NCI-H2081 (cell line): Measurements from ENCODE around the gene PLEKHA7.
"Not testable (repeated sequence)": the region's sequence is repeated elsewhere in the genome, so short reads cannot be mapped to it uniquely, and the experiment has no call there.

ENCODE experiments used
- DNase-seq, 2 experiments: peaks; one replicate each; lab custom pipeline; 2025; lab: John Stamatoyannopoulos, UW

The PLEKHA7 gene

DNA sequence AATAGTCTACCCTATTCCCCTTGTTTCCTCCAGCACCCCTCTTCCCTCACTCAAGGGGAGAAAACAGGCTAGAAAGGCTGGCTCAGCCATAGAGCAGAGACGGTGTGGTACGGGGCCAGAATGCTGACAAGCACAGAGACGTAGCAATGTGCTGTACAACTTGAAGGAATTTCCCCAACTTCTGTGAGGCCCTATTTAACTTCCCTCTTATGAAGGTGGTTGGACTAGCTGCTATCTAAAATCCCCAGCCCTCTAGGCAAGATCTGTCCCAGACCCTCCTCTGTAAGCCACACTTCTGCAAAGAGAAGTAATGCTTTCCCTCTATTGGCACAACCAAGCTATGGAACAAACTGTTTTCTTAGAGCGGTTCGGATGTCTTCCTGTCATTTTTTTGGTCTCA is 37.8 kb downstream of the PLEKHA7 start:
- no peak for DNase-seq

- no peak for DNase-seq
These were observed 38.3 kb downstream of the PLEKHA7 start for GRCh38 chr11:16975906-16976305.

DNA sequence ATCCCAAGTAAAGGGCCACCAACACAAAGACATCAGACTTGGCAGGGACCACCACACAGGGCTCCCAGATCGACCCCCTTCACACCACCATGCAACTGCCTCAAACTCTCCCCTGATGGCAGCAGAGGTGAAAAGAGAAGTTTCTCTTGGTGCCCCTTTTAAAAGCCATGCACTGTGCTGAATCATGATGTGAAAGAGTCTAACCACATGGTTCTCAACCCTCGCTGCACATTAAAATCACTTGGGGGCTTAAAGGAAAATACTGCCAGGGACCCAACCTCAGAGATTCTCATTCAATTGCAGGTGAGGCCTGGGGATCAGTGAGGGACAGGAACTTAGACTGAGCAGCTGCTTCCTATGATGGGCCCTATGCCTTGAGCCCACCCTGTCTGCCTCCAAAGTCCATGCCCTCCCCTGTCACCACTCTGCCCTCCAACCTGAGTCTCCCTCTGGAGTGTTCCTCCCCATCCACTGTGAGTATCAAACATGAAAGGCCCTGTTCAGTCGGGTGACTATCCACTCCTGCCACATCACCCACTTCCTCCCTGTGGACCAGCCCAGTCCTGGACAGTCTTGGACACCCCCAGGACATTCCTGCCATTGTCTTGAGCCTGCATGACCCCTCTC is 40.8 kb downstream of the PLEKHA7 start:
- DNase-seq, result no peak

DNA sequence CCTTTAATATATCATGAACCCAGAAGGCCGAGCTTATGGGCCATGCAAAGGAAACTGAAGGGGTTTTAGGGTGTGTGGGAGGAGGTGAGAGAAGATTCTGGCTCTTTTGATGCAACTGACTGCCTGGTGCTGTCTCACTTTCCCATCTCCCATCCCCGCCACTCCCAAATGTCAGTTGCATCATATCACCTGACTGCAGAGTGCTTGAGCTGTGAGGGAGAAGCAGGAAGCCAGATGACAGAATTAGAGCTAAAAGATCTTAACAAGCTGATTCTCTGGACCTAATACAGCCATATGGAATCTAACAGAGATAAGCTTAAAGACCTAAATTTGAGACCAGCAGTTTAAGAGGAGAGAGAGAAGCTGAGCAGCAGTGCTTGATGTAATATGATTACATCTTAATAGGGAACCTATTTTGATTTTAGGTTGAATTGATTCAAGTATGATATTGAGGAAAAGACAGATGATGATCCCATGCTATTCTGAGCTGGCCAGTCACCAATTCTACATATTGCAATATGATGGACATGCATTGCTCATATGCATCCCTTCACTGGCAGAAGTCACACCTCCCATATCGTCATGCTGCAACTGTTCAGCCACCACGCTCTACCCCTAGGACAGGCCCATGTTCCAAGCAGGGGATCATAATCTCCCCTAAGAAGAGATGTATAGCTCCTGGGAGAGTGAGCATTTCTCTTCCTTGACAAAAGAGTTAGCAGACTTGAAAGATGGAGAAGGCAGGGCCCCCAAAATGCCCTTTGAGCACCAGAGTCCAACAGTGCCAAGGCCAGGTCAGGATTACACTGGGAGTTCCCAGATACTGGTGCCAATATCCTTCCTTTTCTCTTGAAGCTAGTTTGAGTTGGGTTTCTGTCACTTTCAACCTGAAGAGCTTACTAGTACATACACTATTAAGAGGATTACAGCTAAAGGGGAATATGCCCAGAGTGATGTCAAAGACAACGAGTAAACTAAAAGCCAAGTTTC is 44.9 kb downstream of the PLEKHA7 start:
- DNase-seq, result no peak

GRCh38 chr11:16968196-16968595 is 46.0 kb downstream of the PLEKHA7 start:
- peak in 1 of 2 experiments; percentile 15 for DNase-seq

GRCh38 chr11:16966930-16967671 is 47.1 kb downstream of the PLEKHA7 start:
- no peak for DNase-seq

- DNase-seq, result no peak
These were observed 49.7 kb downstream of the PLEKHA7 start for GRCh38 chr11:16964501-16964900.

GRCh38 chr11:16963316-16963876 is 50.8 kb downstream of the PLEKHA7 start:
- no peak for DNase-seq

DNA sequence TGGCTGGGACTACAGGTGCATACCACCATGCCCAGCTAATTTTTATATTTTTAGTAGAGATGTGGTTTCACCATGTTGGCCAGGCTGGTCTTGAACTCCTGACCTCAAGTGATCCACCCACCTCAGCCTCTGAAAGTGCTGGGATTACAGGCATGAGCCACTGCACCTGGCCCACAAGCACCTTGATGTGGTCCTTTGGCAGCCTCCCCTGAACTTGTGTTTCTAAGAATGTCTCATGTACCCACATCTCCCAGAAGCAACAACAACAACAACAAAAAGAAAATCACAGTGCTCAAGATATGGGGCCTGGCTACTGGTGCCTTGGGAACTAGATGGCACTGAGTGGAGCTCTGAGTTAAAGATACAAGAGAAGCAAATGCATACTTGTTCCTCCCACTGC is 51.6 kb downstream of the PLEKHA7 start:
- not testable (repeated sequence) for DNase-seq

- no peak for DNase-seq
These were observed 52.1 kb downstream of the PLEKHA7 start for GRCh38 chr11:16962146-16962545.

GRCh38 chr11:16960250-16960649 is 54.0 kb downstream of the PLEKHA7 start:
- DNase-seq, result no peak

DNA sequence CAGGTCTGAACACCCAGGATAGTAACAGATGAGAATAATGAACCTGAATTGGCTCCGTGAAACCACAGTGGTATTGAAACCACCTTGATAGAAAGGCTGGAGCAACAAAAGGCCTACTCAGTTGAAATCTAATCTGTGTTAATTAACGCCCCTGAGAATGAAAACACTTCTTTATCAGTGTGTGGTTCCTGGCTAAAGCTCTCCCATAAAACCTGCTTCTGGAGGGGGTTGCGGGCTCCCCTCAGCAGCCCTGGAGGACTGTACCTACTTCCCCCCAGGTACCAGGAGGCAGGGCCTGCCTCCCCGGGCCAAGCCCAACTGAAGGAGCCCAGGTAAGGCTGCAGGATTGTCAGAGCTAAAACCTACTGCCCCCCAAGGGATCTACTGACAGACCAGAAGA is 54.6 kb downstream of the PLEKHA7 start:
- DNase-seq, result peak; percentile 32 to 75

- peak; percentile 27 to 79 for DNase-seq
These were observed 55.4 kb downstream of the PLEKHA7 start for GRCh38 chr11:16958833-16959232.

DNA sequence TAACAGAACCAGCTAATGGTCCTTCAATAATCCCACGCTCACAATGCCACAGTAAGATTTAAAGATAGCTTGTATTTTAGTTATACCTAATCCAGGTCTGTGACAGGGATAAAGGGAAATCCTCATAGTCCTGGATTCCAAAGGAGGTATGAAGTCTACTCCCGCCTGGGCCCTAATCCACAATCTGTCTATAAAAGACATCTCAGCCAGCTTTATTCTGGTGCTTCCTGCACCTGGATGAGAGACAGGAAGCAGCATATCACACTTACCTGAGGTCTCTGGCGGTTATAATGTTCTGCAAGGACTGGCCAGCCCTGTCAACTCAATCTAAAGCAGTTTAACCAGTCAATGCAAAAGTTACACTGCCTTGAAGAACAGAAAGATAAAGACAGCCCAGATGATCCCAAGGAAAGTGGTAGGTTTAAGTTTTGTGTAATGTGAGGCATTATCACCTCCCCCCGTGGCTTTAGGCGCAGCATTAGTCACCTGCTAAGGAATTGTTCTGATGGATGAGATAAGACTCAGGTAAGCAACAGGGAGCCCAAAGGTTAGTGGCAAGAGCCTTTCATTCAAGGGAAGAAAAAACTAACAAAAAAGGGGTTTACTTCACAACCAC is 57.6 kb downstream of the PLEKHA7 start:
- DNase-seq, result no peak

DNA sequence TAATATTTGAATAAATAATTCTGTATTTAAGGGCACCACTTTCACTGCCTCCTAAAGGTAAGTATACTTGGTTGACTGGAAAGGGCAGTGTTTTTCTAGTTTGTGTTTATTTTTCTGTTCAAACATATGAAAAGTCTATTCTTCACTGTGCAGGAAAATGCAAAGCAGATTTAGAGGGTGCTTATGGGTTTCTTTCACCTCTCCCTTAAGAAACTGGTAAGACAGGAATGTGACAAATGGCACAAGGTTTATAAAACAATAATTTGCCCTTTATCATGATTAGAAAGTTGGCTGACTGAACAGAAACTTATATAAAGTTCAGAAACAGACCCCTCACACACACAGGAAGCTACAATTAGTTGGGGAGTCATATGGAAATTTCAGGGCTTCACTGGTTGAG is 60.6 kb downstream of the PLEKHA7 start:
- DNase-seq, result no peak

GRCh38 chr11:16946477-16947282 is 67.5 kb downstream of the PLEKHA7 start:
- no peak for DNase-seq

DNA sequence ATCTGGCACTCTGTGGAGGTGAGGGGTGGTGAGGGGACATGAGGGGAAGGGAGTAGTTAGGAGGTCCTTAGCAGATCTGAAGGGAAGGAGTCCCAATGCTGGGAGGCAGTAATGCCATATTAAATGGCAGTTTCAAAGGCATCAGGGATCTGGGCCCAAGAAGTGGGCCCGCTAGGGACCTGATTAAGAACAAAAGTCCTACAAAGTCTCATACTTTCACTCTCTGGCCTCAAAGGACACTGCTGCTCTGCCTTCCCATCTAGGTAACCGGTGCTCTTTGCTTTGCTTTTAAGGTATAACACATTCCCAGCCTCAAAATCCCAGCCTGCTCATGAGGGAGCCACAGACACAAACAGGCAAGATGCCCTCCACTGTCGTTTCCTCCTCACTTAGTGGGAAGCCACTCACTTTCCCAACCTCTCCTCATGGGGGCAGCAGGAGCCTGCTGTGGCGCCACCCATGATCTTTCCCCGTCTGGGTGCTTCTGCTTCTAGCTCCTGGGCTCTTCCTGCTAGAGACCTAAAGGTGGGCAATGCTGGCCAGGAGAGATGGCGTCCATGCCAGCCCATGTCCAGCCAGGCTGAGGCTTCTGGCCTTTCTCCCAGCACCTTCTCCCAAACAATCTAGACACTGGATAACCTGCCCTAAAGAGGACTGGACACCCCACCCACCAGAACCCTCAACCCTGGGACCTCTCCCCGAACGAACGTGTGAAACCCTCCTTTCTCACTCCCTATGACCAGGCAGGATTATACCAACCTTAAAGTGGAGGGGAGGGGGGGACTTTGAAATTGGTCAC is 68.3 kb downstream of the PLEKHA7 start:
- peak; percentile 38 to 62 for DNase-seq

- DNase-seq, result no peak
These were observed 71.3 kb downstream of the PLEKHA7 start for GRCh38 chr11:16942911-16943310.

- DNase-seq, result no peak
These were observed 71.9 kb downstream of the PLEKHA7 start for GRCh38 chr11:16942342-16942741.

DNA sequence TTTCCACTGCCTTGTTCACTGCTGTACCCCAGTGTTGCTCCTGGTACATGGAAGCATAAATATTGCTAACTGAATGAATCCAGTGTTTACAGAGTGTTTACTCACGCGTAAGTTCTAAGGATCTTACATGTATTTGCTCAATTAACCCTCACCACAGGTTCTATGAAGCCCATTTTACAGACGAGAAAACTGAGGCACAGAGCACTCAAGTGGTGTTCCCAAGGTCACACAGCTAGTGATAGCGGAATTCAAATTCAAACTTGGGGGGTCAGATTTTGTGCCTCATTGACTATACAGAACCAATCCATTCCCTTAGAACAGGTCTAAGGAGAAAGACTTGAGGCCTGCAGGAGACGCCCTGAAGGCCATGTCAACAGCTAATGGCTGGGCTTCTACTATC is 72.3 kb downstream of the PLEKHA7 start:
- no peak for DNase-seq
